Measurements from ENCODE around the gene PSMB4. TPM values are rescaled to one million over a fixed set of nuclear protein-coding genes. Genes with fewer than 3 reads are reported as not detected.

The PSMB4 gene
- total RNA-seq, 1 donor, result 148 TPM

- no peak overlapping the region for H3K4me3 ChIP-seq (ENCODE audit: low read length)
- H3K4me1 ChIP-seq (ENCODE audit: insufficient read depth, low read length), result peaks cover 11% of the 10 kb centered on the region
Measured at GRCh38 chr1:151444783-151445177, 45.4 kb downstream of the PSMB4 start.

GRCh38 chr1:151447696-151448095, 48.3 kb downstream of the PSMB4 start:
- Histone ChIP-seq H3K27me3 (ENCODE audit: insufficient read depth, low read length) (no peaks in the 10 kb centered on the region), H3K4me1 (ENCODE audit: insufficient read depth, low read length) (peaks cover 11% of the 10 kb centered on the region), H3K4me3 (ENCODE audit: low read length) (no peak overlapping the region)

More at GRCh38 chr1:151444783-151445177, 45.4 kb downstream of the PSMB4 start:
- Histone ChIP-seq H3K27me3 (ENCODE audit: insufficient read depth, low read length) (no peaks in the 10 kb centered on the region), H3K9me3 (ENCODE audit: low read depth, low read length) (no peaks in the 10 kb centered on the region)

More at GRCh38 chr1:151447696-151448095, 48.3 kb downstream of the PSMB4 start:
- H3K9me3 ChIP-seq (ENCODE audit: low read depth, low read length), result no peaks in the 10 kb centered on the region

Other genes starting within 250 kb of the PSMB4 start
- gene TNFAIP8L2, start 242.9 kb upstream of the PSMB4 start, total RNA-seq, result 4.6 TPM
- gene LYSMD1, start 233.7 kb upstream of the PSMB4 start, total RNA-seq, result 1.3 TPM
- 41.6 TPM for gene SCNM1, start 233.4 kb upstream of the PSMB4 start, total RNA-seq
- not detected for gene TMOD4, start 223.6 kb upstream of the PSMB4 start, total RNA-seq
- 9.9 TPM for gene VPS72, start 209.4 kb upstream of the PSMB4 start, total RNA-seq
- gene PIP5K1A, start 201.0 kb upstream of the PSMB4 start, total RNA-seq, result 46.7 TPM
- gene PSMD4, start 144.8 kb upstream of the PSMB4 start, total RNA-seq, result 74.3 TPM
- gene ZNF687, start 117.3 kb upstream of the PSMB4 start, total RNA-seq, result 45.5 TPM
- 38.0 TPM for gene PI4KB, start 72.2 kb upstream of the PSMB4 start, total RNA-seq
- gene RFX5, start 52.3 kb upstream of the PSMB4 start, total RNA-seq, result 45.7 TPM
- not detected for gene SELENBP1, start 26.9 kb upstream of the PSMB4 start, total RNA-seq
- gene POGZ, start 59.9 kb downstream of the PSMB4 start, total RNA-seq, result 48.0 TPM
- 1.7 TPM for gene CGN, start 111.8 kb downstream of the PSMB4 start, total RNA-seq
- 4.0 TPM for gene TUFT1, start 140.7 kb downstream of the PSMB4 start, total RNA-seq
- gene SNX27, start 212.5 kb downstream of the PSMB4 start, total RNA-seq, result 26.7 TPM